ENCODE data around the gene MARCHF5. TPM values are rescaled to one million over a fixed set of nuclear protein-coding genes. Genes with fewer than 3 reads are reported as not detected.

MARCHF5 gene
- total RNA-seq, 1 experiment from 2014 or later: 59.1 TPM

DNA sequence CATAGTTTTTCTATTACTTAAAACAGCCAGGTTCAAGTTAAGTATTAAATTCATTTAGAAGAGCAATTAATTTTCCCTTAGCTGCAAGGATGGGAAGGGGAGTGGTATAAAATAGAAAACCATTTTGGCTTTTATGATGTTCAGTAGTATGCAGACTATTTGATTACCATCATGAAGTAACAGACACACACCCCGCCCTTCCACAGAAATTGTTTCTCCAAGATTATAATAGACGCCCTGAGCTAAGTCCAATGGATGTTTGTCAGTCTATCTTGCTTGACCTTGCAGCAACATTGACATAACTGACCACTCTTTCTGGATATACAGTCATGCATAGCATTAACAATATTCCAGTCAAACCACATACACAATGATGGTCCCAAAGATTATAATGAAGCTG lies 42.4 kb upstream of the MARCHF5 start (continued):
- no peak for TF ChIP-seq ZBTB33 (IDR thresholded peaks at IDR 0.05; ENCODE audit: extremely low read depth, insufficient replicate concordance, low read length)
- no peak for TF ChIP-seq ELF1 (IDR thresholded peaks at IDR 0.05; ENCODE audit: borderline replicate concordance, low read depth)
- no peak for TF ChIP-seq POLR2AphosphoS5 (IDR thresholded peaks at IDR 0.05; ENCODE audit: low read depth, low read length)

DNA sequence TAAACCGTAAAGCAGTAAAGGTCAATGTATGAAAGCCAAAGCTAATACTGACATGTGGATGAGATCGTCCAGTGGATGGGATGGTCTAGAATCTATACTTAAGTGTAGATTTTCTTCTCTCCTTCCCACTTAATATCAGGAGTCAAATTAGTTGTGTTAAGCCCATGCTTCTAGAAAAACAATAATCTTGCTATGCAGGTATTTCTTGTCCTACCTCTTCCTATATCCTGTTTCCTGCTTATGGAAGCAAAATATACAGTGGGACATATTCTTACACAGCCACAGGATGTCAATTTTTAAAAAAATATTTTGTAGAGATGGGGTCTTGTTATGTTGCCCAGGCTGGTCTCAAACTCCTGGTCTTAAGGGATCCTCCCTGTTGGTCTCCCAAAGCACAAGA lies 27.6 kb upstream of the MARCHF5 start:
- no peak overlapping the region for H3K27ac ChIP-seq (ENCODE audit: low read depth, low read length)
- intact Hi-C loops (cut with micrococcal nuclease): no loop called here
- BruUV-seq (replicated peaks): no TSS peak
- ChIA-PET CTCF (no interaction called here), POLR2A (no interaction called here), RAD21 (ENCODE audit: low non-redundant PET in 1 of 2, low total read pairs in 2 of 2, uncharacterized antibody in 2 of 2, unreplicated experiment in 2 of 2) (no interaction called here)
- no peaks in the 10 kb centered on the region for H4K20me1 ChIP-seq (ENCODE audit: insufficient read depth)
- H2AFZ ChIP-seq (ENCODE audit: low read depth, low read length, poor library complexity, severe bottlenecking): no peak overlapping the region
- no peak overlapping the region for H3K4me3 ChIP-seq (replicated peaks in 1 of 2; ENCODE audit: low read depth in 1 of 2, low read length in 2 of 2)
- no peaks in the 10 kb centered on the region for H3K9me3 ChIP-seq (ENCODE audit: control insufficient read depth in 1 of 2, insufficient read depth in 1 of 2, low read depth in 1 of 2, low read length in 2 of 2)
- no peak for DNase-seq (ENCODE audit: low read depth, low spot score)
- ATAC-seq: no peak
- peaks cover 11 to 29% of the 10 kb centered on the region in 2 experiments; a peak in 3 of 4 replicates for H3K4me1 ChIP-seq (ENCODE audit: control insufficient read depth in 1 of 2, insufficient read depth in 2 of 2, low read length in 2 of 2)
- H3K9me2 ChIP-seq (ENCODE audit: insufficient read depth): no peaks in the 10 kb centered on the region
- H3K27me3 ChIP-seq (ENCODE audit: insufficient read depth, low read length): no peaks in the 10 kb centered on the region
- TF ChIP-seq ZBTB33 (IDR thresholded peaks at IDR 0.05; ENCODE audit: extremely low read depth, insufficient replicate concordance, low read length): no peak
- no peak for TF ChIP-seq EGR1 (IDR thresholded peaks at IDR 0.05; ENCODE audit: low read depth)
- no peak for TF ChIP-seq JUND (IDR thresholded peaks at IDR 0.05)
- no peak for TF ChIP-seq TCF7L2 (IDR thresholded peaks at IDR 0.05; ENCODE audit: borderline replicate concordance, extremely low read depth, insufficient read depth, insufficient read length)
- no peak for TF ChIP-seq CEBPB (IDR thresholded peaks at IDR 0.05; ENCODE audit: low read depth)
- TF ChIP-seq CBX3 (IDR thresholded peaks at IDR 0.05; ENCODE audit: low read depth): no peak
- TF ChIP-seq EZH2 (IDR thresholded peaks at IDR 0.05): no peak
- TF ChIP-seq ZFX (IDR thresholded peaks at IDR 0.05): no peak
- TF ChIP-seq REST (IDR thresholded peaks at IDR 0.05; ENCODE audit: low read depth): no peak
- no peak for TF ChIP-seq SIN3A (IDR thresholded peaks at IDR 0.05; ENCODE audit: low read depth)
- no peak for TF ChIP-seq YY1 (IDR thresholded peaks at IDR 0.05; ENCODE audit: extremely low read depth, insufficient replicate concordance, low read depth, low read length)
- no peak for TF ChIP-seq SP1 (IDR thresholded peaks at IDR 0.05; ENCODE audit: low read depth)
- TF ChIP-seq EZH2phosphoT487 (IDR thresholded peaks at IDR 0.05; ENCODE audit: borderline replicate concordance): no peak
- TF ChIP-seq ATF3 (IDR thresholded peaks at IDR 0.05): no peak
- TF ChIP-seq POLR2AphosphoS5 (IDR thresholded peaks at IDR 0.05; ENCODE audit: low read depth, low read length): no peak
- TF ChIP-seq FOSL1 (IDR thresholded peaks at IDR 0.05; ENCODE audit: low read depth): no peak
- no peak overlapping the region for H3K9ac ChIP-seq (ENCODE audit: low read length)
- no peaks in the 10 kb centered on the region for H3K79me2 ChIP-seq (ENCODE audit: insufficient read depth, low read length)
- no peaks in the 10 kb centered on the region for H3K36me3 ChIP-seq (ENCODE audit: control insufficient read depth in 1 of 2, insufficient read depth in 2 of 2, low read length in 2 of 2)
- H3K4me2 ChIP-seq (ENCODE audit: low read length): peak overlapping the region; percentile 49; the same call in 1 of the 2 replicates
